Testis (tissue), 3 donors: ENCODE measurements around the gene P2RX7. TPM values are rescaled to one million over a fixed set of nuclear protein-coding genes. Genes with fewer than 3 reads are reported as not detected.
A peak's percentile ranks its signal among the peaks of the same experiment; 100 is the strongest.
"Not testable (repeated sequence)": the region's sequence is repeated elsewhere in the genome, so short reads cannot be mapped to it uniquely, and the experiment has no call there.

Experiments used
- DNase-seq: peaks from one replicate; pipeline ENCODE4 v3.0.0-alpha.2; 2019
- H3K27ac ChIP-seq, 2 donors: fragments of 200-600 bp; sonication (generic); one replicate each; pipeline ENCODE4 v1.5.1; 2019
- H3K27me3 ChIP-seq: fragments of 200-600 bp; sonication (generic); one replicate; pipeline ENCODE4 v1.5.1; 2019
- H3K36me3 ChIP-seq: fragments of 200-600 bp; sonication (generic); one replicate; pipeline ENCODE4 v1.5.1; 2017; ENCODE audit warnings: low read depth; ENCODE audit errors: missing control alignments
- H3K4me1 ChIP-seq: fragments of 200-600 bp; sonication (generic); one replicate; pipeline ENCODE4 v1.5.1; 2019
- H3K4me3 ChIP-seq, 2 donors: fragments of 200-600 bp; sonication (generic); one replicate each; pipeline ENCODE4 v1.5.1; 2017 to 2019
- H3K9me3 ChIP-seq: fragments of 200-600 bp; sonication (generic); one replicate; pipeline ENCODE4 v1.5.1; 2017
- POLR2A ChIP-seq: fragments of 450-650 bp; IDR thresholded peaks from one replicate; pipeline ENCODE4 v1.6.1; 2017; ENCODE audit warnings: antibody characterized with exemption, mild to moderate bottlenecking, moderate library complexity
- WGBS, 2 donors: methylation state at CpG; one replicate each; pipeline ENCODE4 v1.1.5; 2018; 5-methylcytosine and 5-hydroxymethylcytosine counted together
- intact Hi-C: fragments of 100-400 bp; cut with DNase I; formaldehyde crosslinking; loops from one replicate; pipeline ENCODE4 v1.15.1; 2023; ENCODE audit warnings: low total_unique reads
- polyA plus RNA-seq: library from polyadenylated mRNA; stranded (reverse); fragments of 350-450 nt; fragmentation: Illumina TruSeq; extraction: RNeasy Lipid Tissue Mini Kit (QIAGEN cat#74804); gene quantifications from one replicate; pipeline ENCODE4 v1.2.3, GENCODE V29; 2014; ENCODE audit warnings: low read depth, low replicate concordance; ENCODE audit not compliant: insufficient read depth
- total RNA-seq, 2 donors: library from RNA; depleted of rRNA; stranded (reverse); fragments of >200 nt; gene quantifications; one replicate each; pipeline ENCODE4 v1.2.3, GENCODE V29; 2016
- TF ChIP-seq, protein P1 (sequence below), 3 experiments: fragments of 450-650 bp in 2 of 3; fragments of 200-600 bp in 1 of 3; sonication (generic) in 1 of 3; IDR thresholded peaks; one replicate each; pipeline ENCODE4 v1.5.1; 2016 to 2019; ENCODE audit warnings: antibody characterized with exemption in 3 of 3, mild to moderate bottlenecking in 2 of 3, moderate library complexity in 1 of 3

The P2RX7 gene
- total and polyA plus RNA-seq, 3 donors from 2014 or later = 3.0 to 12.8 (median 5.6) TPM

DNA sequence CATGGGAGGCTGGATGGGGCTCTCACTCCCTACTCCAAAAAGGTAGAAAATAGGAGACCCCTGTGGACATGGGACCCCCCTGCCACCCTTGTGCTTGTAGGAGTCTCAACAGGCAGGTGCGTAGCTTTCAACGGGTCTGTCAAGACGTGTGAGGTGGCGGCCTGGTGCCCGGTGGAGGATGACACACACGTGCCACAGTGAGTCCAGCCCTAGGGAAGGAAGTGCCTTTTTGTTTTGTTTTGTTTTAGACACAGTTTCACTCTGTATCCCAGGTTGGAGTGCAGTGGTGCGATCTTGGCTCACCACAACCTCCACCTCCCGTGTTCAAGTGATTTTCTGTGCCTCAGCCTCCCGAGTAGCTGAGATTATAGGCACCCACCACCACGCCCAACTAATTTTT is 90.2 kb downstream of the P2RX7 start:
- no peak for DNase-seq
- H3K27ac ChIP-seq = no peak overlapping the region
- H3K4me3 ChIP-seq = no peak overlapping the region
- H3K27me3 ChIP-seq = no peaks in the 10 kb centered on the region
- no peaks in the 10 kb centered on the region for H3K4me1 ChIP-seq
- H3K9me3 ChIP-seq = no peaks in the 10 kb centered on the region
- intact Hi-C loops = no loop called here
- TF ChIP-seq POLR2A = no peak
- TF ChIP-seq, protein P1, sequence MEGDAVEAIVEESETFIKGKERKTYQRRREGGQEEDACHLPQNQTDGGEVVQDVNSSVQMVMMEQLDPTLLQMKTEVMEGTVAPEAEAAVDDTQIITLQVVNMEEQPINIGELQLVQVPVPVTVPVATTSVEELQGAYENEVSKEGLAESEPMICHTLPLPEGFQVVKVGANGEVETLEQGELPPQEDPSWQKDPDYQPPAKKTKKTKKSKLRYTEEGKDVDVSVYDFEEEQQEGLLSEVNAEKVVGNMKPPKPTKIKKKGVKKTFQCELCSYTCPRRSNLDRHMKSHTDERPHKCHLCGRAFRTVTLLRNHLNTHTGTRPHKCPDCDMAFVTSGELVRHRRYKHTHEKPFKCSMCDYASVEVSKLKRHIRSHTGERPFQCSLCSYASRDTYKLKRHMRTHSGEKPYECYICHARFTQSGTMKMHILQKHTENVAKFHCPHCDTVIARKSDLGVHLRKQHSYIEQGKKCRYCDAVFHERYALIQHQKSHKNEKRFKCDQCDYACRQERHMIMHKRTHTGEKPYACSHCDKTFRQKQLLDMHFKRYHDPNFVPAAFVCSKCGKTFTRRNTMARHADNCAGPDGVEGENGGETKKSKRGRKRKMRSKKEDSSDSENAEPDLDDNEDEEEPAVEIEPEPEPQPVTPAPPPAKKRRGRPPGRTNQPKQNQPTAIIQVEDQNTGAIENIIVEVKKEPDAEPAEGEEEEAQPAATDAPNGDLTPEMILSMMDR (IDR thresholded peaks at IDR 0.05) = no peak
- 94 to 96% methylated on average over 9 to 10 of the region's 10 CpGs for WGBS, 2 donors
- H3K36me3 ChIP-seq = no peaks in the 10 kb centered on the region

DNA sequence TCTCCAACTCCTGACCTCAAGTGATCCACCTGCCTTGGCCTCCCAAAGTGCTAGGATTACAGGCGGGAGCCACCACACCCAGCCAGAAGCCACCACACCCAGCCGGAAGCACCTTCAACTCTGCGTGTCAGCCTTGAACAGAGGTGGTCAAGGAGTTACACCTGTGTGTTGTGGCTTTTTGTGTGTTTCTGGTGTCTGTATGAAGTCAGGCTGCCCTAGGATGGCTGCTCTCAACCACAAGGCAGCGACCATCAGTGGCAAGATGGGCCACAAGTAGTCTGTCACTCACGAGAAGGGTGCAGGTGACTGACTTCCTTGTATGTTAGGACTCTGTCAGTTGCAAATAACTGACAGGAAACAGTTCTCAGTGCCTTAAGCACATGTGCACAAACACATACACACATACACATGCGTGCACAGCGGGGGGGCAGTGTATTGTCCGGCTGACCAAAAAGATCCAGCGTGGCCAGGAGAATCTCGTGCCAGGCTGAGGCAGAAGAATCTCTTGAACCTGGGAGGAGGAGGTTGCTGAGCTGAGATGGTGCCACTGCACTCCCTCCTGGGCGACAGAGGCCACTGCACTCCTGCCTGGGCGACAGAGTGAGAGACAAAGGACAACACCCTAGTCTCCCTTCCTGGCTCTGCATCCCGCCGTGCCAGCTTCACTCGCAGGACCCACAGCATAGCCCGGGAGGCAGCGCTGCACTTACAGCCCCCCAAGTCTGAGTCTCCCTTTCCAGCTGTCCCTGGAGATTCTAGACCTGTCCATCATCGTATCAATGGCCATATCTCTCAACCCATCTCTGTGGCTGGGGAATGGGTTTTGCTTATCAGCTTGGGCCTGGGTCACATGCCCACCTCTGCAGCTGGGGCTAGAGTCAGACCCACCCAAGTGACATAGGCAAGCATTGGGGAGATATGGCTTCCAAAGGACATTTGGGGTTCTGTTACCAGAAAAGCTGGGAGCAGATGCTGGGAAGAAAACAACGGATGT is 90.9 kb downstream of the P2RX7 start:
- Histone ChIP-seq H3K4me1 (no peaks in the 10 kb centered on the region), H3K27me3 (no peaks in the 10 kb centered on the region), H3K4me3 (no peak overlapping the region), H3K36me3 (no peaks in the 10 kb centered on the region), H3K9me3 (no peaks in the 10 kb centered on the region), H3K27ac (no peak overlapping the region)
- WGBS, 2 donors = 78 to 81% methylated on average over 13 to 19 of the region's 19 CpGs
- intact Hi-C loops = no loop called here
- peak; percentile 48 for DNase-seq
- TF ChIP-seq, protein P1 (IDR thresholded peaks at IDR 0.05) = peak in 2 of 3 experiments; percentile 15 to 24
- no peak for TF ChIP-seq POLR2A

DNA sequence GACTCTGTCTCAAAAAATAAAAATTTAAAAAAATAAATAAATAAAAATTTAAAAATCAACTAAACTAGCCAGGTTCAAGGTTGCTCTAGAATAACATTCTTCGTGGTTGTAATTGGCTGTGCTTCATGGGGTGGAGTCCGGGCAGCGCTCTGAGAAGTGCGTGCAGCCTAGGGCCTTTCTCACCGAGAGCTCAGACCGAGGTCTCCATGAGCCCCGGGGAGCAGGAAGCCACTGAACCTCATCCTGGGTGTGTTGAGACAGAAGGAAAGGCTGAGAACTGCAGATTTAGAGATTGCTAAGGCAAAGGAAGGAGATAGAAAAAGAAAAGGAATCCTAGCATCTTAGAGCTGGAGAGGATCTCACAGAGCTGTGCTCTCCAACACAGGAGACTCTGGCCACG is 91.9 kb downstream of the P2RX7 start:
- H3K9me3 ChIP-seq = no peaks in the 10 kb centered on the region
- TF ChIP-seq, protein P1 (IDR thresholded peaks at IDR 0.05) = no peak
- no peak for TF ChIP-seq POLR2A
- no peaks in the 10 kb centered on the region for H3K36me3 ChIP-seq
- peak; percentile 32 for DNase-seq
- no peaks in the 10 kb centered on the region for H3K4me1 ChIP-seq
- 58 to 59% methylated on average over 8 of the region's 8 CpGs for WGBS, 2 donors
- intact Hi-C loops = no loop called here
- H3K4me3 ChIP-seq = no peak overlapping the region
- H3K27ac ChIP-seq = no peak overlapping the region
- no peaks in the 10 kb centered on the region for H3K27me3 ChIP-seq

DNA sequence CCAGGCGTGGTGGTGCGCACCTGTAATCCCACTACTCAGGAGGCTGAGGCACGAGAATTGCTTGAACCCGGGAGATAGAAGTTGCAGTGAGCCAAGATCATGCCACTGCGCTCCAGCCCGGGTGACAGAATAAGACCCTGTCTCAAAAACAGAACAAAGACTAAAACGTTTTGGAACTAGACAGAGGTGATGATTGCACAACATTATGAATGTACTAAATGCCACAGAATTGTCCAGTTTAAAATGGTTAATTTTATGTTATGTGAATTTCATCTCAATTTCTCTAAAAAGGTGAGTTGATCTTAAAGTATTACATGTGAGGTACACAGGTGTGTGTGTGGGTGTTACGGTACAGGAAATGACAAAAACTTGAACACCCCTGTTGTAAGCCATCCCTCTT is 93.7 kb downstream of the P2RX7 start:
- Histone ChIP-seq H3K4me3 (no peak overlapping the region), H3K4me1 (no peaks in the 10 kb centered on the region), H3K27me3 (no peaks in the 10 kb centered on the region), H3K36me3 (no peaks in the 10 kb centered on the region), H3K9me3 (no peaks in the 10 kb centered on the region), H3K27ac (no peak overlapping the region)
- TF ChIP-seq POLR2A = no peak
- TF ChIP-seq, protein P1 (IDR thresholded peaks at IDR 0.05) = no peak
- 87 to 91% methylated on average over 8 of the region's 8 CpGs for WGBS, 2 donors
- no peak for DNase-seq
- intact Hi-C loops = no loop called here

DNA sequence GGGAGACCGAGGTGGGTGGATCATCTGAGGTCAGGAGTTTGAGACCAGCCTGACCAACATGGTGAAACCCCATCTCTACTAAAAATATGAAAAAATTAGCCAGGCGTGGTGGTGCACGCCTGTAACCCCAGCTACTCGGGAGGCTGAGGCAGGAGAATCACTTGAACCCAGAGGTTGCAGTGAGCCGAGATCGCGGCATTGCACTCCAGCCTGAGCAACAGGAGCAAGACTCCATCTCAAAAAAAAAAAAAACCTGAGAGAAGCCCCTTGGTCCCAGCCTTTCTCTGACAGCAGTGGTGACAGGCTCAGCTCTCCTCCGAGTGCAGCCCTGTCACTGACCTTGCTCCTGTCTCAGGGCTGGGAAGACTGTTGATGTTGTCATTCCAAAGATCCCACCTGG is 94.2 kb downstream of the P2RX7 start:
- H3K9me3 ChIP-seq, H3K36me3 ChIP-seq, DNase-seq, H3K27me3 ChIP-seq, intact Hi-C loops, H3K27ac ChIP-seq, H3K4me1 ChIP-seq, H3K4me3 ChIP-seq: not testable (repeated sequence)
- WGBS, 2 donors = 88 to 95% methylated on average over 8 of the region's 8 CpGs
